ENCODE measurements around the gene FDCSP. TPM values are rescaled to one million over a fixed set of nuclear protein-coding genes. Genes with fewer than 3 reads are reported as not detected.
"Not testable (repeated sequence)": the region's sequence is repeated elsewhere in the genome, so short reads cannot be mapped to it uniquely, and the experiment has no call there.

Gene FDCSP
- polyA plus RNA-seq, 1 of the 3 experiments (the other 2 are of a cell fraction) = not detected

GRCh38 chr4:70221389-70221788, 4.5 kb upstream of the FDCSP start:
- H4K20me1 ChIP-seq (ENCODE audit: insufficient read depth); H3F3A ChIP-seq (replicated peaks; ENCODE audit: insufficient read depth); H3K4me1 ChIP-seq (ENCODE audit: control insufficient read depth in 1 of 2, insufficient read depth in 2 of 2, low read depth in 1 of 2, low read length in 1 of 2); H3K79me2 ChIP-seq (ENCODE audit: insufficient read depth); DNase-seq; H3K27ac ChIP-seq (ENCODE audit: low read depth in 2 of 2, low read length in 1 of 2); POLR2A ChIA-PET; H3K4me2 ChIP-seq; H3K36me3 ChIP-seq (replicated peaks in 1 of 2; ENCODE audit: control insufficient read depth in 1 of 2, insufficient read depth in 2 of 2, low read length in 1 of 2); CTCF ChIA-PET; H3K9ac ChIP-seq; H3K27me3 ChIP-seq (ENCODE audit: insufficient read depth); H3K4me3 ChIP-seq (ENCODE audit: low read depth in 2 of 2, low read length in 1 of 2); H2AFZ ChIP-seq (ENCODE audit: low read depth); H3K9me2 ChIP-seq; H3K9me3 ChIP-seq: not testable (repeated sequence)
- WGBS (ENCODE audit: low lambda C conversion rate) = 10% methylated on average over 3 of the region's 3 CpGs

GRCh38 chr4:70221818-70222217, 4.1 kb upstream of the FDCSP start:
- H2AFZ ChIP-seq (ENCODE audit: low read depth); H3K4me2 ChIP-seq; H3K27me3 ChIP-seq (ENCODE audit: insufficient read depth); H3K9me3 ChIP-seq; H3K9me2 ChIP-seq; H3K79me2 ChIP-seq (ENCODE audit: insufficient read depth); H3K4me3 ChIP-seq (ENCODE audit: low read depth in 2 of 2, low read length in 1 of 2); DNase-seq; H3K36me3 ChIP-seq (replicated peaks in 1 of 2; ENCODE audit: control insufficient read depth in 1 of 2, insufficient read depth in 2 of 2, low read length in 1 of 2); H3K27ac ChIP-seq (ENCODE audit: low read depth in 2 of 2, low read length in 1 of 2); H3K4me1 ChIP-seq (ENCODE audit: control insufficient read depth in 1 of 2, insufficient read depth in 2 of 2, low read depth in 1 of 2, low read length in 1 of 2); H3K9ac ChIP-seq; POLR2A ChIA-PET; H4K20me1 ChIP-seq (ENCODE audit: insufficient read depth); H3F3A ChIP-seq (replicated peaks; ENCODE audit: insufficient read depth); CTCF ChIA-PET: not testable (repeated sequence)

- TF ChIP-seq MXI1 (IDR thresholded peaks at IDR 0.05; ENCODE audit: low read depth, low read length) (no peak), REST (IDR thresholded peaks at IDR 0.05; ENCODE audit: low read depth, low read length) (no peak), POLR2AphosphoS5 (IDR thresholded peaks at IDR 0.05; ENCODE audit: low read depth, low read length) (no peak), FOSL2 (IDR thresholded peaks at IDR 0.05; ENCODE audit: borderline replicate concordance, low read depth) (no peak), USF1 (IDR thresholded peaks at IDR 0.05; ENCODE audit: borderline replicate concordance, low read depth) (no peak), IRF3 (IDR thresholded peaks at IDR 0.05; ENCODE audit: low read depth, low read length) (no peak), TCF12 (IDR thresholded peaks at IDR 0.05) (no peak), GATA2 (CRISPR knock-in tag; IDR thresholded peaks at IDR 0.05) (no peak), CTCF (IDR thresholded peaks at IDR 0.05) (no peak), EZH2phosphoT487 (IDR thresholded peaks at IDR 0.05; ENCODE audit: borderline replicate concordance, low read depth) (no peak), MAX (IDR thresholded peaks at IDR 0.05; ENCODE audit: low read depth) (no peak), ELF1 (IDR thresholded peaks at IDR 0.05) (no peak), GABPA (IDR thresholded peaks at IDR 0.05; ENCODE audit: low read depth) (no peak), NFIC (IDR thresholded peaks at IDR 0.05; ENCODE audit: borderline replicate concordance) (no peak), EP300 (IDR thresholded peaks at IDR 0.05; ENCODE audit: borderline replicate concordance in 1 of 2, low read depth in 1 of 2, low read length in 1 of 2) (no peak)
- ChIA-PET POLR2A (no interaction called here), CTCF (no interaction called here)
- Histone ChIP-seq H3K4me3 (ENCODE audit: low read depth in 2 of 2, low read length in 1 of 2) (no peak overlapping the region), H3K27ac (ENCODE audit: low read depth in 2 of 2, low read length in 1 of 2) (no peak overlapping the region), H3K79me2 (ENCODE audit: insufficient read depth) (no peaks in the 10 kb centered on the region), H3K9me3 (no peaks in the 10 kb centered on the region), H3K9me2 (no peaks in the 10 kb centered on the region), H3F3A (replicated peaks; ENCODE audit: insufficient read depth) (no peaks in the 10 kb centered on the region), H3K27me3 (ENCODE audit: insufficient read depth) (no peaks in the 10 kb centered on the region), H3K4me2 (no peak overlapping the region), H2AFZ (ENCODE audit: low read depth) (no peak overlapping the region), H3K9ac (no peak overlapping the region), H3K36me3 (replicated peaks in 1 of 2; ENCODE audit: control insufficient read depth in 1 of 2, insufficient read depth in 2 of 2, low read length in 1 of 2) (no peaks in the 10 kb centered on the region), H4K20me1 (ENCODE audit: insufficient read depth) (no peaks in the 10 kb centered on the region), H3K4me1 (ENCODE audit: control insufficient read depth in 1 of 2, insufficient read depth in 2 of 2, low read depth in 1 of 2, low read length in 1 of 2) (no peaks in the 10 kb centered on the region)
- no peak for DNase-seq
- WGBS (ENCODE audit: low lambda C conversion rate) = 18% methylated on average over 1 of the region's 1 CpG
Observed at GRCh38 chr4:70236125-70236524, 10.2 kb downstream of the FDCSP start.

Measured in SK-N-SH (cell line).